GM23338 (cell line): ENCODE results near the gene WDR38. TPM values are rescaled to one million over a fixed set of nuclear protein-coding genes. Genes with fewer than 3 reads are reported as not detected.

Experiments
- ATAC-seq: fragments of 200-7000 bp; cut with Tn5 transposase; 3 replicates; pipeline ENCODE4 v1.9.1; 2020
- DNase-seq: peaks from one replicate; pipeline ENCODE4 v3.0.0-alpha.2; 2015; ENCODE audit warnings: low spot score
- H2AFZ ChIP-seq: fragments of 200-600 bp; sonication (generic); 2 replicates; pipeline ENCODE4 v1.8.0; 2016; ENCODE audit warnings: antibody characterized with exemption, mild to moderate bottlenecking, moderate library complexity
- H3F3A ChIP-seq: fragments of 200-600 bp; sonication (generic); replicated peaks from 2 replicates; pipeline ENCODE4 v1.8.0; 2017; ENCODE audit warnings: antibody characterized with exemption, mixed run types, low read depth
- H3K27ac ChIP-seq: fragments of 200-600 bp; sonication (generic); 2 replicates; pipeline ENCODE4 v1.6.1; 2016; ENCODE audit warnings: low read depth
- H3K27me3 ChIP-seq: fragments of 200-600 bp; sonication (generic); 2 replicates; pipeline ENCODE4 v1.8.0; 2016; ENCODE audit warnings: mild to moderate bottlenecking, mixed run types, moderate library complexity; ENCODE audit not compliant: insufficient read depth
- H3K36me3 ChIP-seq: fragments of 200-600 bp; sonication (generic); 2 replicates; pipeline ENCODE4 v1.8.0; 2016; ENCODE audit warnings: mild to moderate bottlenecking; ENCODE audit not compliant: insufficient read depth
- H3K4me1 ChIP-seq: fragments of 200-600 bp; sonication (generic); 2 replicates; pipeline ENCODE4 v1.8.0; 2016; ENCODE audit warnings: mild to moderate bottlenecking, moderate library complexity; ENCODE audit not compliant: insufficient read depth
- H3K4me2 ChIP-seq: fragments of 200-600 bp; sonication (generic); 2 replicates; pipeline ENCODE4 v1.7.1; 2017; ENCODE audit warnings: mixed run types
- H3K4me3 ChIP-seq: fragments of 200-600 bp; sonication (generic); 2 replicates; pipeline ENCODE4 v1.6.1; 2016; ENCODE audit warnings: mixed run types
- H3K79me2 ChIP-seq: fragments of 200-600 bp; sonication (generic); replicated peaks from 2 replicates; pipeline ENCODE4 v1.8.0; 2017; ENCODE audit warnings: mild to moderate bottlenecking; ENCODE audit not compliant: insufficient read depth
- H3K9me2 ChIP-seq: fragments of 200-600 bp; sonication (generic); 2 replicates; pipeline ENCODE4 v1.8.0; 2017; ENCODE audit not compliant: insufficient read depth
- H4K20me1 ChIP-seq: fragments of 200-600 bp; sonication (generic); replicated peaks from 2 replicates; pipeline ENCODE4 v1.8.0; 2017; ENCODE audit warnings: mild to moderate bottlenecking; ENCODE audit not compliant: insufficient read depth
- H3K27ac Mint-ChIP-seq: 2 replicates; pipeline ENCODE4 v1.8.0; 2020; ENCODE audit warnings: inconsistent platforms, mild to moderate bottlenecking, moderate library complexity, mixed read lengths
- H3K27me3 Mint-ChIP-seq: 3 replicates; pipeline ENCODE4 v1.8.0; 2022; ENCODE audit warnings: low read depth, mild to moderate bottlenecking, moderate library complexity, mixed read lengths, inconsistent platforms; ENCODE audit not compliant: insufficient read depth, poor library complexity
- H3K36me3 Mint-ChIP-seq: 3 replicates; pipeline ENCODE4 v1.8.0; 2021; ENCODE audit warnings: low read depth, mild to moderate bottlenecking, inconsistent platforms, moderate library complexity, mixed read lengths
- H3K4me1 Mint-ChIP-seq: 3 replicates; pipeline ENCODE4 v1.8.0; 2020; ENCODE audit warnings: mild to moderate bottlenecking, inconsistent platforms, mixed read lengths
- H3K4me3 Mint-ChIP-seq: 3 replicates; pipeline ENCODE4 v1.8.0; 2021; ENCODE audit warnings: moderate library complexity, mild to moderate bottlenecking, inconsistent platforms, mixed read lengths
- H3K9me3 Mint-ChIP-seq: 3 replicates; pipeline ENCODE4 v1.8.0; 2020; ENCODE audit warnings: moderate library complexity, mild to moderate bottlenecking, inconsistent platforms, mixed read lengths
- CREB1 ChIP-seq: fragments of 250-450 bp; sonication (Bioruptor Pico); IDR thresholded peaks from 2 replicates; pipeline ENCODE4 v1.5.0; 2020; ENCODE audit warnings: low read depth, mild to moderate bottlenecking, moderate library complexity
- CTCF ChIP-seq, 2 experiments: fragments of 200-600 bp in 1 of 2; sonication (generic) in 1 of 2; conservative IDR thresholded peaks; 2 replicates each; pipeline versions ENCODE4 v1.5.1 to v1.6.1; 2016 to 2017; ENCODE audit warnings: antibody characterized with exemption in 2 of 2, low read depth in 2 of 2, mild to moderate bottlenecking in 2 of 2, moderate library complexity in 1 of 2
- ETS1 ChIP-seq: IDR thresholded peaks from 2 replicates; pipeline ENCODE4 v1.6.1; 2016; ENCODE audit warnings: antibody characterized with exemption
- EZH2 ChIP-seq: fragments of 200-600 bp; sonication (generic); IDR thresholded peaks from one replicate; pipeline ENCODE4 v1.8.0; 2017; ENCODE audit warnings: antibody characterized with exemption, mild to moderate bottlenecking, low read depth; ENCODE audit not compliant: unreplicated experiment
- EZH2phosphoT487 ChIP-seq: fragments of 200-600 bp; sonication (generic); IDR thresholded peaks from one replicate; pipeline ENCODE4 v1.8.1; 2018; ENCODE audit warnings: antibody characterized with exemption; ENCODE audit not compliant: unreplicated experiment
- JUNB ChIP-seq: IDR thresholded peaks from one replicate; pipeline ENCODE4 v1.6.1; 2016; ENCODE audit warnings: antibody characterized with exemption; ENCODE audit not compliant: unreplicated experiment
- REST ChIP-seq: IDR thresholded peaks from one replicate; pipeline ENCODE4 v1.6.1; 2018; ENCODE audit warnings: antibody characterized with exemption; ENCODE audit not compliant: unreplicated experiment
- STAT1 ChIP-seq: IDR thresholded peaks from one replicate; pipeline ENCODE4 v1.6.1; 2016; ENCODE audit warnings: antibody characterized with exemption; ENCODE audit not compliant: unreplicated experiment
- ZNF462 ChIP-seq: fragments of 250-450 bp; sonication (Bioruptor Pico); IDR thresholded peaks from 2 replicates; pipeline ENCODE4 v1.5.0; 2020; ENCODE audit warnings: mild to moderate bottlenecking, moderate library complexity
- polyA plus RNA-seq: library from polyadenylated mRNA; unstranded; fragments of >200 nt; fragmentation: Nextera tagmentation; extraction: Ambion mirVana; gene quantifications from 2 replicates; pipeline ENCODE4 v1.2.1, GENCODE V29; 2016
- total RNA-seq: library from RNA; depleted of rRNA; stranded (reverse); fragments of >200 nt; shearing (Covaris generic); gene quantifications from 2 replicates; pipeline ENCODE4 v1.2.3, GENCODE V29; 2014

Gene WDR38
- total and polyA plus RNA-seq, 2 experiments from 2014 or later = not detected

- TF ChIP-seq JUNB (no peak), CTCF (conservative IDR thresholded peaks at IDR 0.05; ENCODE audit: low read depth in 2 of 2) (no peak), EZH2 (no peak), EZH2phosphoT487 (no peak), CREB1 (no peak), ETS1 (no peak), REST (no peak), STAT1 (no peak)
These were observed 414 bp downstream of the WDR38 start (continued) for GRCh38 chr9:124853605-124854143.

GRCh38 chr9:124854161-124854560 is 901 bp downstream of the WDR38 start:
- H3K36me3 ChIP-seq = peaks cover 12% of the 10 kb centered on the region
- peaks cover 6% of the 10 kb centered on the region for H3K79me2 ChIP-seq
- no peak for DNase-seq
- H3K27ac Mint-ChIP-seq = no peak overlapping the region
- H3K4me2 ChIP-seq = no peak overlapping the region
- no peak for ATAC-seq
- peaks cover 5% of the 10 kb centered on the region; the same call in 1 of the 2 replicates for H3K4me1 ChIP-seq
- H3K4me3 Mint-ChIP-seq = peak overlapping the region; percentile 24; the same call in 1 of the 3 replicates
- H3K9me2 ChIP-seq = no peaks in the 10 kb centered on the region
- H2AFZ ChIP-seq = no peak overlapping the region
- peaks cover 13% of the 10 kb centered on the region for H3K4me1 Mint-ChIP-seq
- no peak overlapping the region for H3K27ac ChIP-seq
- peaks cover 3% of the 10 kb centered on the region; the same call in 1 of the 3 replicates for H3K9me3 Mint-ChIP-seq
- no peaks in the 10 kb centered on the region for H3K27me3 ChIP-seq
- peaks cover 26% of the 10 kb centered on the region for H3K36me3 Mint-ChIP-seq
- H3K27me3 Mint-ChIP-seq = peaks cover 23% of the 10 kb centered on the region
- no peak overlapping the region for H3K4me3 ChIP-seq
- peaks cover 37% of the 10 kb centered on the region for H3F3A ChIP-seq
- peaks cover 17% of the 10 kb centered on the region for H4K20me1 ChIP-seq
- no peak for TF ChIP-seq ZNF462 (CRISPR knock-in tag)
- no peak for TF ChIP-seq STAT1
- no peak for TF ChIP-seq JUNB
